Measurements from ENCODE around the gene SPTBN1.

The SPTBN1 gene

DNA sequence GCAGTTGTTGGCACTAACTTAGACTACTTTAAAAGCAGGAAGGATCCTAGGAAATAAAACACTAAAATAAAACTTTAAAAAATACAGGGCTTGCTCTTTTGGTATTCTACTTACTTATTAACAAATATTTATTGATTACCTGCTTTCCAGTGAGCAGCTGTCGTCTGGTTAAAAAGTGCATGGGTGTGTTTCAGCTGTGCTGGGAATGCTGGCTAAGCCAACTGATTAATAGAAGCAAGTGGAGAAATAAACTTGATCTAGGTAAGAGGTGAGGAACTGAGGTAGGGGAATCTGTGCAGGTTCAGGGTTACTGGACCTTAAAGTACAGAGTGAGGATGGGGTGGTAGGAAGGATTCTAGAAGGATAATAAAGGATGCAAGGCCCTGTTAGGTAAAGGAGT lies 110.8 kb downstream of the SPTBN1 start:
- H3K27ac ChIP-seq, result peak overlapping the region; percentile 99
- DNase-seq (ENCODE audit: low read depth, low spot score), result no peak

DNA sequence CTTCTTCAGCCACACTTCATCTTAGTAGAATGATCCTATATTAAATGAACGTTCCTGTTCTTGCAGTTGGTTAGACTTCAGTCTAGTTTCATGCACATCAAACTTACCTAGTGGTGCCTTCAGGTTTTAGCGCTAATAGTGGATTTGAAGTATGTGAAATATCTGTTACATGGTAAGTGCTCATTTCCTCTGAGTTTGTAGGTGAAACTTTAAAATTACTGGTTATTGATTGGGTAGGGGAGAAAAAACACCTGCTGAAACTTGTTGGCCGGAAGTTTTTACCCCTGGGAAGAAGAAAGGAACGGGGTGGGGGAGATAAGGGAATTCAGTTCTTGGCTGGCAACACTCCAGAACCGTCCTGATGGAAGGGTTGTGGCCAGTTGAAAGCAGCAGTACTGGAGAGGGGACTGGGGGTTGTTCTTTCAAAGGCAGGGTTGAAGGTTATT lies 112.8 kb downstream of the SPTBN1 start:
- peak overlapping the region; percentile 99 for H3K27ac ChIP-seq

DNA sequence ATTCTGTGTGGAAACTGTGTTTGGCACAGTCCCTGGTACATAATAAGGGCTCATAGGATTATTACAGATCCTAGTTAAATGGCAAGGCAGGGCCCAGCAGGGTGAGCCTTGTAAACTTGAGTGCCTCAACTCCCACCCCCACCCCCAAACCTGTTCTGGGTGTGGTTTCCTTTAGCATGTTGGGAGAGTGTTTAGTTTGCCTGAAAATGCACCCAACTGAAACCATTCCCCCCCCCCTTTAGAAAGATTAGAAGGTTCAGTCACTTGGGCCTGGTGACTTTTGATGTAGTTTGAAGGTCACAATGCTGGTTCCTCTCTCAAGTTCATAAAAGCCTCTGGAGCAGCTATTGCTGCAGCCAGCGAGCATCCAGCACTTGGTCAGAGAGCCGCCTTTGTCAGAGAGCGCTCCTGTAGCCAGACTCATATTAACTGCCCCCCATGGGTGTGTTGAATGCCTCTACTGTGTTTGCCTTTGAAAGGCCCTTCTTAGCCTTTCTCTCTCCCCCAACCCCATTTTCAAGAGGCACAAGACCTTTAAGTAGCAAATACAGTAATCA lies 113.7 kb downstream of the SPTBN1 start:
- H3K27ac ChIP-seq, result peak overlapping the region; percentile 99
- no peak for DNase-seq (ENCODE audit: low read depth, low spot score)

More for the DNA sequence above, 112.8 kb downstream of the SPTBN1 start:
- DNase-seq (ENCODE audit: low read depth, low spot score), result no peak

DNA sequence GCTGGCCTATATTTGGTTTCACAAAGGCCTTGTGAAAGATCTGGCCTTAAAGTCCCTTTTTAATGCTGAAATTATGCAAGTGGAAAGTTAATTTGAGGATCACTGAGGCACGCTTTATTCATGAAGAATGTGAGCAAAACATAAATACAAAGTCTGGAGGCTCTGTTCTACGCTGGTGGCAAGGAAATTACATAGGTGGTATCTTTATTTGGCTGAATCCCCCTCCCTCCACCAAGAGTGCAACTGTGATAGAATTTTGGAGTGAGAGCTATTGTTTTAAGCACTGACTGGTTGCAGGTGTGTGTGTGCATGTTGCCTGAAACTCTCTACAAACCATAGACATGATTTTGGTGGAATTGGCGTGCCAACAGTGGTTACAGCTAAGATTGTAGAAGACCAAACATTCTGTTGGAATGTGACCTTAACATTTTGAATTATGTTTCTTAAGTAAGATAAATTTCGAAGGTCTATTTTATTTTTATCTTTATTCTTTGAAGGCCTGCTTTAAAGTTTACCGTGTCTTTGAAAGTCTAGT lies 114.3 kb downstream of the SPTBN1 start:
- H3K27ac ChIP-seq, result peak overlapping the region; percentile 99
- DNase-seq (ENCODE audit: low read depth, low spot score), result no peak

DNA sequence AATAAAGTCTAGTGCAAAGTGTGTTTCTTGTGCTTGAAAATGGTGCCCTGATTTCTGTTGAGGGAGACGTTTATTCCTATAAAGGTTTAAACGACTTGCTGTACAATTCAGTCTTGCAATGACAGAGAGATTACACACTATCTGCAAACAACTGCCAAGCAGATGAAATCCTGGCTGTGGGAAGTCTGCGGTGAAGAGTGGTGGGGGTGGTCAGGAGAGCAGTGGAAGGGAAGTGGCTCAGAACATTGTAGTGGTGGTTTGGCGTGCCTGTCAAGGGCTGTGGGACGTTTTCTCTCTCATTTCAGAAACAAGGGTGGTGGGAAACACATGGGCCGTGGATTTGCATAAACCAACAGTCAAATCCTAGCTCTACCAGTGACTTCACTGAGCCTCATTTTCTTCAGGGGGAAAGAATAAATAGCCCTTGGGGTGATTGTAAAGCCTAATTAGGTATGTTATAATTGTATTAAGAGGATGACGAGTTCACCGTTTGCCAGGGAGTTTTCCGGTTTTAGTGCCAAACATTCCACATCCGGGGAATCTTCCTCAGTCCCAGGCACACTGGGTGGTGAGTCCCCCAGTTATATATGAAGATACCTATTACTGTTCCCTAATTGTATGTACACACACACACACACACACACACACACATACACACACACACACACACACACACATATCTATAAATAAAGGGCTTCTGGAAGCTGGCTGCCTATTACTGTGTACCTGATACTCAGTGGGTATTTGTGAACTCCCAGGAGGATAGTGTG lies 115.0 kb downstream of the SPTBN1 start:
- DNase-seq (ENCODE audit: low read depth, low spot score), result peak; percentile 82
- peak overlapping the region; percentile 99 for H3K27ac ChIP-seq

DNA sequence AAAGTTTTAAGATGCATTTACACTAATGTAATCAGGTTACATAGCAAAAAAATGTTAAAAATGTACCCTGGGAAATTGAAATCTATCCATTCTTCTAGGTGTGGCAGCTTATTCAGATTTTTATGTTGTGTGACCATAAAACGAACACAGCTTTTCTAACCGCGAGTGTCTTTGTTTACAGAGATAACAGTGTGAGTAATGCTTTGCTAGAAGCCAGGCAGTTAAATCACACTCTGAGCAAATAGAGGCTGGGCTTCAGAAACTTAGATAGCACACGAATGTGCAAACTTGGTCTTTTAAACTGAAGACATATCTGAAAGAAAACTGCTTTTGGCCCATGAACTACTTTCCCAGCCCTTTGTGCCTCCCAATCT lies 116.1 kb downstream of the SPTBN1 start:
- H3K27ac ChIP-seq, result peak overlapping the region; percentile 99
- peak; percentile 93 for DNase-seq (ENCODE audit: low read depth, low spot score)

DNA sequence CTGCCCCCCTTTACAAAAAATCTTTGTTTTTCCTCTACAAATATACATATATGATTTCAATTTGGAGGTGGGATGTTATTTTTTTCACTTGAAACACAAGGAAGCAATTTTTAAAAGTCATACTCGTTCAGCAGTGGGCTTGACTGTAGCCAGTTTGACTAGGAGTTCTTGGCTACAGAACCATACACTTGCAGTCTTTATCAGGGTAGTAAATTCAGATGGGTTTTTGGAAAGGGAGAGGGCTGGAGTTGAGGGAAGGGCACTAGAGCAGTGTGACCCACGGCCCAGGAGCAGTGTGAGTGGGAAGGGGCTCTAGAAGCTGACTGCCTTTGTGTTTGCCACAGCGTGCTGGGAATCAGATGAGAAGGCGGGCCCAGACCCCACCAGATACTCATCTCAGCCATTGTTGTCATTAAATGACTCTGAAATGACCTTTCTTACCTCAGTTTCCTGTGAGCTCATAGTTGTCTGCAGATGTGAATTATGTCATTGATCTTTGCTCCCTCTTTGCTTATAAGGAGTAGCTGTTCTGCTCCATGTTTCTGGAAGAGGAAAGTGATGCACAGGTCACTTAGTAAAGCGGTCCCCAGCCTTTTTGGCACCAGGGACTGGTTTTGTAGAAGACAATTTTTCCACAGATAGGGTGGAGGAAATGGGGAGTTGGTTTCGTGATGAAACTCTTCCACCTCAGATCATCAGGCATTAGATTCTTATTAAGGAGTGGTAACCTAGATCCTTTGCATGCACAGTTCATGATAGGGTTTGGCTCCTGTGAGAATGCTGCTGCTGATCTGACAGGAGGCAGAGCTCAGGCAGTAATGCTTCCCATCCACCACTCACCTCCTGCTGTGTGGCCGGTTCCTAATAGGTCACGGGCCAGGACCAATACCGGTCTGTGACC lies 116.8 kb downstream of the SPTBN1 start:
- no peak for DNase-seq (ENCODE audit: low read depth, low spot score)

DNA sequence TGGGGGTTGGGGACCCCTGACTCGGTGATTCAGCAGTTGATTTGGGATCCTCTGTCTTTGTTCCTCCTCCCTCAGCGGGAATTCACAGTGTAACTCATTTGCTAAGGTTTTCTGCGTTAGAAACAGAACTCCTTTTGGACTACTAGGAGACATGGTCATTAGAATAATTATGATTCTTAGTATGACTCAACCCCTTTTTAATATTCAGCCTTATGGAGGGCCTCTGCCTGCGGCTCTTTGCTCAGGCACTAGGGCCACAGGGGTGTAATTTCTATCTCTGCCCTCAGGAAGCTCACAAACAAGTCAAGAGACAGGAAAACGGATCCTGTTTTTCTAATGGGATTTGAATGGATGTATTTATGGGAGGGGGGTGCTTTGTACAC lies 117.4 kb downstream of the SPTBN1 start:
- no peak for DNase-seq (ENCODE audit: low read depth, low spot score)
- H3K27ac ChIP-seq, result peak overlapping the region; percentile 99

More for the DNA sequence above, 116.8 kb downstream of the SPTBN1 start:
- peak overlapping the region; percentile 99 for H3K27ac ChIP-seq

DNA sequence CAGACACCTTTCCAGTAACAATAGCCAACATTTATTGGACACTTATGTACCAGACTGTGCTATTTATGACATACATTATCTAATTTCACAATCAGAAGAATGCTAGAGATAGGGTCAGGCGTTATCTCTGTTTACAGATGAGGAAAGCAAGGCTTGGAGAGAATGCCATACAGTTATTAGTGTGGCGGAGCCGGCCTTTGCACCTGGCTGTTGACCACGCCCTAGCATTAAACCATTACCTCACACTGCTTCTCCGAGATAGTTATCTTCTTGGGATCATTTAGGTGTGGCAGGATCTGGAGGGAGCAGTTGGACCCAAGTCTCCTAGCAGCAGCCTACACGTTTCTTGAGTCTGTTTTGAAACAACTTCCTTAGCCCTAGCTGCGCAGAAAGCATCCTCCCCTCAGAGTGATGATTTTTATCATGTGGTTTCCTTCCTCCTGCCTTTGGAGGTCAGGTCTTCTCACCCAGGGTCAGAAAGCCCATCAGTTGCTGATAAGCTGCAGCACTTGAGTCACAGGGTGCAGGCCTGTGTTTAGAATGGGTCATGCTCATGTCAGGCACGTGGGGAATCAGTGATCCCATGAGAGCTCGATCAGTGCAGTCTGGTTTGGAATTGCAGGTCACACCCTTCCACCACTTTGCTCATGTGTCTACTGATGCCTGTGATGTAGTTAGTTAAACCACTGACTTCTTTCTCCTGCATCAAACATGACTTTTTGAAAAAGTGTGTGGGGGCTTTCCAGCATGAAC lies 118.2 kb downstream of the SPTBN1 start:
- DNase-seq (ENCODE audit: low read depth, low spot score), result no peak
- peak overlapping the region; percentile 99 for H3K27ac ChIP-seq

DNA sequence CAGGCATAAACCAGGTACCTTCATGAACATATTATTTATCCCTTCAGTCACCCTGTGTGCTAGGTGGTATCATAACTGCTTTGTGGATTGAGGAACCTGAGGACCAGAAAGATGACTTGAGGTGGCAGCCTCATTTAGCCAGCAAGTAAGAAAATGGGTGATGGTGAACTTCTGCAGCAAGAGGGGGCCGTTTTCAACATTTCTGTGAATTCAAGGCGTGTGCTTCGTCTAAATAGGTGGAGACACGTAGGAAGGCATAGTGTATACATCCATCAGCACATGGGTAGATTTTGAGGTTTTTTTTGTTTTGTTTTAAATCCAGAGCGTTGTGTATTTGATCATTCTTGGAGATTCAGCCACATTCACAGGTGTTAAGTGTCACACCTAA lies 118.7 kb downstream of the SPTBN1 start:
- DNase-seq (ENCODE audit: low read depth, low spot score), result no peak
- peak overlapping the region; percentile 99 for H3K27ac ChIP-seq

DNA sequence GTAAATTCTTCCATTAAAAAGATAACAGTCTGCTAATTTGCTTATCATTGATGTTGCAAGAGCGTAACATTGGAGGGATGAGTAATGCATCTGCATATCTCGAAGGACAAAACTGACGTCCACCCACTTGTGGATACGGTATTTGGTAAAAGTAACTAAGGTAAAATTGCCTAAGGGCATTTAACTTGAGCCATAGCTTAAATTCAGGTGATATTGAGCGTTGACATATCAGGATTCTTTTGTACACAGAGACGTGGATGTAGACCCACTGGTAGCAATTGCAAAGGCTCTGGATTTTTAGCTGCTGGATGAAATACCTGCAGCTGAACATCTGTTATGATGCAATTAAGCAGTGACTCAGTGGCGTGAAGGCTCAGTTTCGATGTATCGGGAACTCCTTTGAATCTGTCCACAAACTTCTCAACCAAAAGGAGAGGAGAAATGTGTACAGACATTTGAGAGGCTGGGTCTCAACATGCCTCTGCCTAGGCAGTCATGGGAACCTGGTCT lies 119.3 kb downstream of the SPTBN1 start:
- H3K27ac ChIP-seq, result peak overlapping the region; percentile 99

DNA sequence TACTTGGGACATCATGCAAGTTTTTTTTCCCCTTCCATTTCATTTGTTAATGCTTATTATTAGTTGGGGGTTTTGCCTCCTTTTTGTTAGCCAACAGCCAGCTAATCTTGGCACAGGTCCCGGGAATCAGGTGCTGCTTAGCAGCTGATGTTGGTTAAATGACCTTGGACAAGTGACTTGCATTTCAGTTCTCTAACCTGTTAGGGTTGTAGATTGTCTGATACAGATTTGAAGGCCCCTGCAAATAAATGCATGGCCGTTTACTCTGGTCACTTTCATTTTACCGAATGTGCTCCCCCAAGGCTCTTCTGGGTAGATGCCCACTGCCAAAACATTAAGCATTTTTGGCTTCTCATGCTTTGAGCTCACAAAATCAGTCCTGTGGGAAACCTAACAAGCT lies 120.9 kb downstream of the SPTBN1 start:
- DNase-seq (ENCODE audit: low read depth, low spot score), result no peak
- peak overlapping the region; percentile 99 for H3K27ac ChIP-seq

More for the DNA sequence above, 119.3 kb downstream of the SPTBN1 start:
- DNase-seq (ENCODE audit: low read depth, low spot score), result peak; percentile 98

DNA sequence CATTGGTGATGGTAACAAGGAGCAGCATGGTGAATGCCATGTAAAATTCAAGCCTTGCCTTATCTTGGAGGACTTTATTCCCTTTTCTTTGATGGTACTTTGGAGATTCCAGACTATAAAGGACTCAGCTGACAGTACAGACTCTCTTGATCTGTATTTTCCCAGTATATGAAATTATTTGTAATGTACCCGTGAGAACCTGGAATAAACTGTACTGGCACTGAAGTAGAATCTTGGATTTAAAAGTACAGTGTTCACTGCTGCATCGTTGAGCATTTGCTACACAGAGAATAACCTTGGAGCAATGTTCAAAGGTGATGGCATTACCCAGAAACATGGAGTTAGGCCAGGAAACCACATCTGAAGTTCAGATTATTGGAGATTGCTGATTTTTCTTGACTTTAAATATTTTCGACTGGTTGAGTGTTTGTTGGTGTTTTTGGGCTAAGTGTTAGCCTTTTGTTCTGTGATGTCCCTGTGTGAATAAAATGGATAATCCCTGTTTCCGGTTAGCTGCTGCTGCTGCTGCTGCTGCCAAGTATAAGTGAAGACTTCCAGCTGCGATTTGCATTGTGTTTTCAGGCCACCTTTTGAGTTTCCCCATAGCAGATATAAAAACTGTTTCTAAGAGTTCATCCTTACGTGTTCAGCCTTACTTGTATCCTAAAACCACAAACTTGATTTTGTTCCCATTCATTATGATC lies 122.0 kb downstream of the SPTBN1 start:
- peak overlapping the region; percentile 99 for H3K27ac ChIP-seq
- no peak for DNase-seq (ENCODE audit: low read depth, low spot score)

DNA sequence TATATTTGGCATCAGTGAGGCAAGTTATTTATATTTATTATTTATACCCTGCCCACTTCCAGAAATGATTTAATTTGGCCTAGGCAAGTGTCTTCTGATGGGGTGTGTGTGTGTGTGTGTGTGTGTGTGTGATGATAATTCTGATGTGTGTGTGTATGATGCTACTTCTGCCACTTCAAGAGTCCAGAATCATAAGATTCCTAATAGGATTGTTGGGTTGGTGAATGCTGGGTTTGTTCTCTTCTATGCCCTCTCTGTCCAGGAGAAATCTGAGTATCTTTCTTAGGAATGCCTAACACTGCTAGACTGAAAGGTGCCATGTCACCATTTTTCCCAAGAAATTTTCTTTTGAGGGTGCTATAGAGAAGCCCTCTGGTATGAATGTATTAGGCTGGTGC lies 122.5 kb downstream of the SPTBN1 start:
- H3K27ac ChIP-seq, result peak overlapping the region; percentile 99
- no peak for DNase-seq (ENCODE audit: low read depth, low spot score)

DNA sequence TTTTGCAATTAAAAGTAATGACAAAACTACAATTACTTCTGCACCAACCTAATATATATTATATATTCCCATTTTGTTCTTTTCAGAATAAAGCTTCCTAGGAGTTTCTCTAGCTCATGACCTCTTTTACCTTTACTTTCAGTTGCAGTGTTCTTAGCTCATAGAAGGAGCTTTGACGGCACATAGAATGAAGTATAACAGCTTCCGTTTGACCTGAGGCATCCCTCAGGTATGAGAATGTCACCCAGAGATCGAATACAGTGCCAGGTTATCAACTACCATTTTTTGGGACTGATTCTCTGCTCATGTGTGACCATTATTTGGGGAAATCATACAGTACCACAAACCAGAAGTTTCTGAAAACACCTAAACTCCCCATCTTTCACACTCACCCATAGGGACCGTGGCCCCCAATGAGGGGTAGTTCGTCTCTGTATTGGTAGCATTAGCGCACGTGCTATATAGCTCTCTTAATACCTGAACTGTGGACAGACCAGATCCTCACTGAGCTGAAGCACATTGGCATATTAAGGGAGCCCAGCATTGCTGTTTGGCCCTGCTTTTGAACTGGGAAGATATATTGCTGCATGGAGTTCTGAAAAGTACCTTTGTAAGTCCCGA lies 123.0 kb downstream of the SPTBN1 start:
- H3K27ac ChIP-seq, result peak overlapping the region; percentile 99
- no peak for DNase-seq (ENCODE audit: low read depth, low spot score)

DNA sequence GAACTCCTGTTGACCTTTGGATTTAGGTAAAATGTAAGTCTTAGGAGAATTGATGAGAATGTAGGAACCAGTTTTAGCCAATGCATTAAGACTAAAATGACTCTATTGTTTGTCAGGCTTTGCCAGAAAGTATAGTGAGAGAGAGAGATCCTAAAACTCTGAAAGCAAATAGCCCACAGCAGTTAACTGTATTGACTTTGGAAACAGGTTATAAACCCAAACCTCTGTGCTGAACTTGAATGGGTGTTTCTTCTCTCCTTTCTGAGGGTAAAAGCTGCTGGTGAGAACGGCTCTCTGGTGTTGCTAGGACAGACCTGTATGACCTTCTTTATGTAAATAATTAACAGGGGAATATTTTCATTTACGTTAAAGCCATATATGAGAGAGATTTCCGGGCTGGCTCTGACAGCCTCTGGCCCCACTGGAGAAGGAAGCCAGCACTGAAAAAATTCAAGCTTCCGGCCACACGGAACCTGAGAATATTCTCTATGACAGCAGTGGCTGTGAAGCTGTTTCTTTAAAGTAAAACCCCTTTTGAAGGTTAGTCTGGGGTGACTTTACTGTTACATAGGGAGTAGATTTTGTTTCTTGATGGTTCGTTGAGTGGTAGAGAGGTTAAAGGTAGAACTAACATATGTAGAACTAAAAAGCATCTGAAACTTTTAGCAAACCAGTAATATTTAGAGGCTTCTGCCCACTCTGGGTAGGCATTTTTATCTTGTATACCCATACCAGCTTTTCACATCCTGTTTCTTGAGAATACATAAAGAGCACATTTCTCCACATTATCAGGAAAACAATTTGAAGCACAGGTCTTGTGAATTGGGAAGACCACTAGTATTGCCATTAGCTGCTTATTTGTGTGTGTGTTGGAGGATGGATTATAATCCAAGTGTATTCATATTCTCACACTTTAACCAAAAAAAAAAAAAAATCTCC lies 123.8 kb downstream of the SPTBN1 start:
- DNase-seq (ENCODE audit: low read depth, low spot score), result no peak
- H3K27ac ChIP-seq, result peak overlapping the region; percentile 99

DNA sequence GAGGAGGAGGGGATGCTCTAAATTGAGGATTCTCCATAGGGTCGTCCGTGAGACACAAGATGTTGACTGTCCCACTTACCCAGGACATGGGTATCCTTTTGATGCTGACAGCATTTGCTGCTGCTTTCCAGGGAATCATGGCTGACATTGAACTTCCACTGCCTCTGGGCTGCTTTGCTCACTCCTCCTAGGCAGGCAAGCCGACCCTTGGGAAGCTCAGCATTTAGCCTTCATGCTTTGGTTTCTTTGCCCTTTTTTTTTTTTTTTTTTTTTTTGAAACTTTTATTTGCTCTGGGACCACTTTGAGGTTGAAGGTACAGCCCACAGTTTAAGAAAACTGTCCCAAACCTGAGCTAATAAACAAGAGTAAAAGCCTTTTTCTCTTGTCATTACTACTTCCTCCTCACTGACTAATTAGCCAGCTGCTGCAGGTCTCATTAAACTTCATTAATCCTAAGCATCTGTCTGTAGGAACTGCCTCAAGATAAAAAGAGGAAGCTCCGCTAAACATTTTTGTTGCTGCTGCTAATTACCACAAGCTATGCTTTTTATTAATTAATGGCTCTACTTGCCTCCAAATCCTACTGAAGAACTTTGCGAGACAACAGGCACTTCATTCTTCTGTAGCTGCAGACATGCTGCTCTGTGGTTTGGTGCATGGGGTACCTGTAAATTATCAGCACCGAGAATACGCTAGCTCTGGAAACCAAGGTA lies 125.4 kb downstream of the SPTBN1 start:
- no peak overlapping the region for H3K27ac ChIP-seq
- DNase-seq (ENCODE audit: low read depth, low spot score), result no peak
